IPS DF 4.7 (cell line): ENCODE data around the gene ELFN1.

Source experiments
- DNase-seq: peaks from one replicate; pipeline ENCODE4 v3.0.0-alpha.2; 2013; ENCODE audit warnings: low spot score; ENCODE audit errors: extremely low read depth

ELFN1 gene

DNA sequence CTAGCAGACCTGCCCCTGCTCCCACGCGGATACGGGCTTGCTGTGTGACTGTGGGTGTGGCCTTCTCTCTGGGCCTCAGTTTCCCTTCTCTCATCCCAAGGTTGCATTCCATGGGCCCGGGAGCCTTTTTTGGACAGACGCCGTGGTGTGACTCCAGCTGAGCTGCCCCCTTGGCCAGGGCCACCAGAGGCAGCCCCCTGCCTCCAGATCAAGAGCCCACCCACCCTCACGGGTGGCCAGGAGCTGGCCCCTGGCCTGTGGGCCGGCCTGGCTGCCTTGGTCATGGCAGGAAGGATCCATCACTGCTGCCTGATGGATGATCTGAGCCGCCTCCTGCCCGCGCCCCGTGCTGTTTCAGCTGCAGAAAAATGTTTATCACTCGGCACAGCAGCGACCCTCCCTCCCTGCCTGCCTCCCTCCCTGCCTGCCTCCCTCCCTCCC is 27.8 kb upstream of the ELFN1 start:
- no peak for DNase-seq

DNA sequence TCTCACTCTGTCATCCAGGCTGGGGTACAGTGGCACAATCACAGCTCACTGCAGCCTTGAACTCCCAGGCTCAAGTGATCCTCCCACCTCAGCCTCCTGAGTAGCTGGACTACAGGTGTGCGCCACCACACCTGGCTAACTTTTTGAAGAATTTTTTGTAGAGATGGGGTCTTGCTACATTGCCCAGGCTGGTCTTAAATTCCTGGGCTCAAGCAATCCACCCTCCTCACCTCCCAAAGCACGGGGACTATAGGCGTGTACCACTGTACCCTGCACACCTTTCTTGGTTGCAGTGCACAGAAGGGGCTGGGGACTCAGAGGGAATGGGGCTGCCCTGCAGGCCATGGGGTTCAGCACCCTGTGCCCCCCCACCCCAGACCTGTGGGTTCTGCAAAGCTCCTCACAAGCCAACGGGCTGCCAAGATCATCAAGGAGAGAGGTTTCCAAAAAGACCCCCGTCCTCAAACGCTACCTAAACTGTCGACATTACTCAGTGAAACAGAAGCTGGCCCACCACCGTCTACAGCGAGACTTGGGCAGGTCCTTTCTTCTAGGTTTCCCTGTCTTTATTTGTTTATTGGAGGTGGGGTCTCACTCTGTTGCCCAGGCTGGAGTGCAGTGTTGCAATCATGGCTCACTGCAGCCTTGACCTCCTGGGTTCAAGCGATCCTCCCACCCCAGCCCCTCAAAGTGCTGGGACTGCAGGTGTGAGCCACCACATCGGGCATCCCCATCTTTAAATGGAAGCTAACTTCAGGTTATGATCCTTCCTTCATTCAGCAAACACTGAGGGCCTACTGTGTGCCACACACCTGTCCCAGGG is 26.6 kb upstream of the ELFN1 start:
- DNase-seq = no peak

DNA sequence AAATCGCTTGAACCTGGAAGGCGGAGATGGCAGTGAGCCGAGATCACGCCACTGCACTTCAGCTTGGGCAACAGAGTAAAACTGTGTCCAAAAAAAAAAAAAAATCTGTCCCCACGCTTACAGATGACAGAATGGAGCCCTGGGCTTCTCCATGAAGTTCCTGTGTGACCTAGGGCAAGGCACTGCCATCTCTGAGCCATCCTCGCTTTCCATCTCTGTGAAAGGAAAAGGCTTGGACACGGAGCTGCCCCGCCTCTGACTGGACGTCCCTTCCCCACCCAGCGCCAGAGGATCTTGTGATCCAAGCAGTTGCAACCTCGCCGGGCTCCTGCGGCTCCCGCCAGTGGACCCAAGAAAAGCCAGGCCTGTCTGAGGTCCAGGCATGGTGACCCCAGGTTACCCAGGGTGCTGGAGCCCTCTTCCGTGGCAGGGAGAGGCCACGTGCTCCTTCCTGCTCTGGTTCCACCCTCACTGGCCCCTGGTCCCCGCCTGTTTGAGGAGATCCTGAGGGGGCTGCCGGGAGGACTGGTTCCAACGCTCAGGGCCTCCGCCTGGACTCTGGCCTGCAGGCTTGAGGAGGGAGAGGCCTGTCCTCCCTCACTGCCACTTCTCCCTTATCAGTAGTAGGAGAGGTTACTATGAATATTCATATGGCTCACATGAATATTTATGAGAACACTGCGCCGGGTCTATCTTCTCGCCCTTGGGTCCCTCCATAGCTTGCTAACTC is 25.6 kb upstream of the ELFN1 start:
- DNase-seq = no peak

DNA sequence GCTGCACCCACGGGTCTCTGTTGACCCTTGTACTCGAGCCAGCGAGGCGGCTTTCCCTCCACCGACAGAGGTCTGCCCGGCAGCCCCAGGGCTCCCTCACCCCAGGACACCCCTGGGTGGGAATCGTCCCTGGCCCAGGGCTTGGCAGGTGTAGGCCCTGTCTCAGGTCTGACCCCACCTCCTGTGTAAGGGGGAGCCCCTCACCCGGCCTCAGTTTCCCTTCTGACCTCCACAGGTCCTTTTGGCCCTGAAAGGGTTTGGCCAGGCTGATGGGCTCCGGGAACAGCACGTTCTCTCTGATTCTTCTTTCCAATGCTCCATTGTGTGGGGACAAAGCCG is 25.0 kb upstream of the ELFN1 start:
- DNase-seq = no peak

DNA sequence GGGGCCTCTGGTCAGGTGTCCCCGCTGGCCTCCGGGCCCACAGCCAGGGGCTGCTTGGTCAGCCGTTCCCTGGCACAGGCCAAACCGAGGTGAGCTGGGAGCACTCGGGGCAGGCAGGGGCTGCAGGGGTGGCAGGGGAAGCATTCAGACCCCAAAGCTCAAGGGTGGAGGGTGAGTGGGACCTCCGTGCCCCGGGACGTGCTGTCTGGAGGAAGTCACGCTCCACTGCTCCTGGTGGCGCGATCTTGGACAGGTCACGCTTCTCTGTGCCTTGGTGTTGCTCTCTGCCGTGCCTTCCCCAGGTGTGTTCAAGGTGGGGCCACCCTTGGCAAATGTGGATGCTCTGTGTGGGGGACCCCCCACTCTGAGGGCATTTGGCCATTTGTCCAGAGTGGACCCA is 24.6 kb upstream of the ELFN1 start:
- DNase-seq = no peak

DNA sequence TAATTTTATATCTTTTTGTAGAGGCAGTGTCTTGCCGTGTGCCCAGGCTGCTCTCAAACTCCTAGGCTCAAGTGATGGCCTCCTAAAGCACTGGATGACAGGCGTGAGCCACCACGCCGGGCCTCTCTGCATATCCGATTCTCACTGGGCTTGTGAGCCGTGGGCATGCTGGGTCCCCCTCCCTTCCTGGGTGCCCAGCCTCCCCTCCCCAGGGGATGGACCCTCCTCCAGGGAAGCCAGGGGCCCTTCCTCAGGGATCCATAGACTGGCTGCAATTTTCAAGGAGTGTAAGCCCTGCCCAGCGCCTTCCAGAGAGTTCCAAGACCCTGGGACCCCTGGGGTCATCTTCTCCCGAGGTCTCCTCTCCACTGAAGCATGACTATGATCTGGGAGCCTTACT is 23.7 kb upstream of the ELFN1 start:
- DNase-seq = no peak

DNA sequence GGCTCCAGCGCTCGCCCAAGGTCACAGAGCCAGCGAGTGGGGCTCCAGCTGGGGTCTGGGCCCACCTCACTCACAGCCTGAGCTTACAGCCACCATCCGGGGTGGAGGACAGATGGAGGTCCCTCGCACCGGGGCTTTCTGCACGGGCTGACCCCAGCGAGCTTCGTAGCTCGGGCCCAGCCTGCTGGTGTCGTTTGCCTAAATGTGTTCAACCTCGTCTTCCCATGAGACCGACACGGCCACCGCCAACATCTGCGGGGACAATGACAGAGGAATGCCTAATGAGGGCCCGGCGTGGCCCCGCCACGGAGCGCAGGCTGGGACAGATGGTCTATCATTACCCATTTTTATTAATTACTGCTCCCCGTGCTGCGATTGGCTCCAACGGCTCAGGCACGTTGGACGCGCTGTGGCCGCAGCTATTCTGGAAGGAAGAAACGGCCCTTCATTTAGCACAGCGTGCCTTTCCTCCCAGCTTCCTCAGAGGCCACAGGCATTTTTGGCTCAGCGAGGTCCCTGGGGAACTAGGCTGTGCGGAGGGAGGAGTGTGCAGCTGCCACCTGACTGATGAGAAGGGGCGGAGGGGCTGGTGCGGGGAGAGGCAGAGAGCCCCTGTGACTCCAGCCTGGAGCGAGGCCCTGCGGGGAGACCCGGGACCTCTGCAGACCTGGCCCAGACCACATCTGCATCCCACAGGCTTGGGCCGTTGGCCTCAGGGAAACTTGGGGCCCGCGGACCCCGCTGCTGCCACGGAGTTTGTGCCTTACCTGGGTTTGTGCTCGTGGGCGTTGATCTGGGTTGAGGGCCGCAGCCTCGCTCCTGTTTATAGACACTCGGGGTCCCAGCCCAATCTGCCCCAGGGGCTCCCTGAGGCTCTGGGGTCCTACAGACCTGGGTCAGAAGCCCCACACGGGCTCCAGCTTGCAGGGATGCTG is 22.9 kb upstream of the ELFN1 start:
- no peak for DNase-seq

DNA sequence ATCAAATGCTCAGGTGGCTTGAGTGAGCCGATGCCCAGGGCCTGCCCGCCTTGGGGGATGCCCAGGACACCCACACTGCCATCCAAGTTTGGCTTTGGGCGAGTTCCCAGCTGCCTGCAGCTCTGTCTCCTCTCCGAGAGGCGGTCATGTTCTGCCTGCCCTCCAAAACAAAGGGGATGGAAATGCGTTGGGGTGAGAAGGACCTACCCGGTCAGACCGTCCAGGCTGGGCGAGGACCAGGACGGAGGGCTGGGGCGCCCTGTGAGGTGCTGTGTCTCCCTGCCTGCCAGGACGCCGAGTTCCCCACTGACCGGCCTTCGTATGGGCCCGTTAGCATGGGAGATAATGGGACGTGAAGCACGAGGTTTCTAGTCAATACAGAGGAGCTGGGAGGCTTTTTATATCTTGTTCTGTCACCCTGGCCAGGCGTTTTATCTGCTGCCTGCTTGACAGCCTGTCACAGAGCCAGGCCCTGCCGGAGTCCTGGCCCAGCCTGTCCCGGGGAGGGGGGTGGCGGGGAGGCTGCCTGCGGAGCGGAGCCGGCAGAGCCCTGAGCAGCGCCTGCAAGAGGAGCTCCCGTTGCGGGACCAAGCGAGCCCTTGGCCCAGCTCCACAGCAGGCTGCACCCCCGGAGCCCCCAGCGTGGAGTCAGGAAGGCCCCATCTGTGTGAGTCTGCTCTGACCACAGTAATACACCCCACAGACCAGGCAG is 22.0 kb upstream of the ELFN1 start:
- no peak for DNase-seq

DNA sequence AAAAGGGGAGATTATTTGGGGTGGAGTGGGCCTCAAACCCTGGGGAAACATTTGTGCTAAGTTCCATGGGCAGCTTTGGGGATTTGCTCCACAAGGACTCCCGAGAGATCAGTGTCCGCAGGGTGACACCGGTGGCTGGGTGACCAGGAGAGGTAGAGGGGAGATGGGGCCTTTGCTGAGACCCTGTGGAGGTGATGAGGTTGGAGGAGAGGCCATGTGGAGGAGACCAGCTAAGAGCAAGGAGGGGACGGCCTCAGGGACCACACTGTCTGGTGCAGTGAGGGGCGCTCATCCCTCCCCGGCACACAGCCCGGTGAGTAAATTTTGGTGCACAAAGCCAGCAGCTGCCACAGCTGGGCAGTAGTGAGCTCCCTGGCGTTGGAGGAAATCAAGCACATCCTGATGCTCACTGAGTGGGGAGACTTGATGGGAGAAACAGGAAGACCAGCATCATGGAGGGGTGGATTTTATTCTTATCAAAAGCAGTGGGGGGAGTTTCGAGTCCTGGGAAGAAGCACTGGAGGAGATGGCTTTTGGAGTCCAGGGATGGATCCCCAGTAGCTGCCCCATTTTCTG is 20.2 kb upstream of the ELFN1 start:
- DNase-seq = no peak

DNA sequence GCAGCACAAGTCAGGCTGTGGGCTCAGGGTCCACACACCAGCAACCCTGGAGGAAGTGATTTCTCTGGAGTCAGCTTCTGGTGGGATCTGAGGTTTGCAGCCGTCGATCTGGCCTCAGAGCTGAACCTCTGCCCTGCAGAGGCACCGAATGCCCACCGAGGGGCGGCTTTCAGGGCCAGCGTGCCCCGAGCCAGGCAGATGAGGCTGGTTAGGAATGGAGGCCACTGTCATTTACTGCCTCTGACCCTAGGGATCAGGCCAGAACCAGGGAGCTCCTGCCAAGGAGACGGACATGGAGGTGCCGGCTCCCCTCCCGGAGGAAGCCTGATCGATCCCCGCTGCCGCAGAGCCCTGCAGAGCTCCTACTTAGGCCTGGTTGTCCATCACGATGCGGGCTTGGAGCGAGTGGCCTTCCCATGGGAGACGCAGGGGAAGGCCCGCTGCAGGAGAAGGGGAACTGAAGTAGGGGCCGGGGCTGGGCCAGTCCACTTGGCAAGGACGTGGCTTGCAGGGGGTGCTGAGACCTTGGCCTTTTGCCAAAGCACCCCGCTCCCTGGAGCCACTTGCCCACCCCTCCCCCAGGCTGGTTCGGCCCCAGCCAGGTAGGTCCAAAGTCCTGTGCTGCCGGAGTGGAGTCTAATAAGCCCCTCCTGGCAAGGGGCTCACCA is 19.6 kb upstream of the ELFN1 start:
- no peak for DNase-seq

DNA sequence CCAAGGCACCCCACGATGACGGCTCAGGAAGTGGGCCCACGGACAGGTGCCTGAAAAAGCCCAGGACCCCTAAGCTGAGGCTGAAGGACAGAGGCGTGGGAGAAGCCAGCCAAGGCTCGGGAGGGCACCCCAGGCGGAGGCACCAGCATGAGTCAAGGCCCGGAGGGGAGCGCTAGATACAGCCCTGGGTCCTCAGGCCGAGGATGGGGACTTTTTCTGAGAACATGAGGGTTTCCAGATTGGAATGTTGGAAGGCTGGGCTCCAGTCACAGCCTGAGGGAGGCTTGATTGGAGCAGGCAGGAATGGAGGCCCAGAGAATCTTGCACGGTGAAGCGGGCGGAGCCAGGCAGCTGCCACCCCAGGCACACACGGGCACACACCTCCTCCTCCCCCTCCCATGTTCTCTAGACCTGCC is 19.0 kb upstream of the ELFN1 start:
- no peak for DNase-seq

DNA sequence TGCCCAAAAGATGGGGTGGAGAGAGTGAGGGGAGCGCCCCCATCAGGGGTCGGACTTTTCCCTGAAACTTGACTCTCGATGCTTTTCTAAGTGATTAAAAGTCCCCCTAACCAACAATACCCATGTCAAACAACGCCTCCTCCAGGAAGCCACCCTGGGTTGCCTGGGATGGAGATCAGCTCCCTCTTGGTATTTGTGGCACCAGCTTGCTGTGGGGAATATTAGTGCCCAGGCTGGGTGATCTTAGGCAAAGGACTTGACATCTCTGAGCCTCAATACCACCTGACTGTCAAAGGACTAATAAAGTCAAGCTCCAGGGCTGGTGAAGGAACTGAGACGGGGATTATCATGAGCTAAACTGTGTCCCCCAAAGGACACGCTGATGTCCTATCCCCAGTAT is 18.2 kb upstream of the ELFN1 start:
- DNase-seq = no peak

DNA sequence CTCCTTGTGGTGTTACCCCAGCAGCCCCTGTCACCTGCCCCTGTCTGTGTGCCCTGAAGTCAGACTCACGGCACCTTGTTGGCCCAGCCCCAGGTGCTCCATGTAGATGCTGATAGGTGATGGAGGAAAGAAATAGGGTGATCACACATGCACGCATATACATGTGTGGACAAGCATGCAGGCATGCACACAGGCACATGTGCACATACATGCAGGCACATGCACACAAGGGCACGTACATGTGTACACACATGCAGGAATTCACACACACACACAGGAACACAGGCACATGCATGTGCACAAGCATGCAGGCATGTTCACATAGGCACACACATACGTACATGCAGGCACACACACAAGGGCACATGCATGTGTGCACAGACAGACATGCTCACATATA is 16.6 kb upstream of the ELFN1 start:
- no peak for DNase-seq

DNA sequence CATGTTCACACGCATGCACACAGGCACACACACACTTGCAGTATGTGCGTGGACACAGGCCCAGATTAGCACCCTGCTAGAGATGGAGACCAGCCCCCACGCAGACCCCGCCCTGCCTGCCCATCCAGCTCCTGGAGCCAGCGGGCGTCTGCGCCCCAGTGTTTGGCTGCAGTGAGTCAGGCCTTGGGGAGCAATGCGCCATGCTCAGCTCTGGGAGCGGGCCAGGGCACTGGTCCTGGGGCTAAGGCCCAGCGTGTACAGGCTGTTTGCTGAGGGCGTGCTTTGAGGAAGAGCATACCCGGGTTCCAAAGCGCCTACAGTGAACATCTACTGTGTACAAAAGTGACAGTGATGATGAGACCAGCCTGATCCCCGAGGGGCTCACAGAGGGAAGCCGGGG is 16.0 kb upstream of the ELFN1 start:
- no peak for DNase-seq

DNA sequence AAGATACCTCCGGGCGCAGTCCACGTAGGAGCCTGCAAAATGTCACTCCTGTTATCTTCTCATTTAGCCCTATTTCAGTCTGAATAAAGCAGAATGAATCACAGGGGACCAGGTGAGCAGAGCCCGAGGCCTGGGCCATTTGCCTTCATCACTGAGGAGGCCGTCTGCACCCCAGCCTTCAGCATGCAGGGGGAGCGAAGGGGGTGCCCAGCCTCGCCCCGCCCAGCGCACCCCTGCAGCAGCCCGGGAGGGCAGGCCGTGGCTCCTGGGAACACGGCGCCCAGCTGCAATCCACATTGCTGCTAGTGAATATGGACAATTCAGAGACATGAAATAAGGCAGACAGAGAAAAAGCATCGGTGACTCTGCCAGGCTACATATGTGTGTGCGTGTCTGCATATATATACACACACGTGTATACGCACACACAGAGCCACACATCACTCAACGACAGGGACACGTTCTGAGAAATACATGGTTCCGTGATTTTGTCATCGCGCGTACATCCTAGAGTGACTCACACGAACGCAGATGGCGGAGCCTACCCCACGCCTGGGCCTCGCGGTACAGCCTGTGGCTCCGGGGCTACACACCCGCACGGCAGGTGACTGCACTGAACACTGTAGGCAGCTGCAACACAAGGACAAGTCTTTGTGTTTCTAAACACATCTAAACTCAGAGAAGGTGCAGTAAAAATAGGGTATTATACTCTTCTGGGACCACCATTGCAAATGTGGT is 15.2 kb upstream of the ELFN1 start:
- no peak for DNase-seq

DNA sequence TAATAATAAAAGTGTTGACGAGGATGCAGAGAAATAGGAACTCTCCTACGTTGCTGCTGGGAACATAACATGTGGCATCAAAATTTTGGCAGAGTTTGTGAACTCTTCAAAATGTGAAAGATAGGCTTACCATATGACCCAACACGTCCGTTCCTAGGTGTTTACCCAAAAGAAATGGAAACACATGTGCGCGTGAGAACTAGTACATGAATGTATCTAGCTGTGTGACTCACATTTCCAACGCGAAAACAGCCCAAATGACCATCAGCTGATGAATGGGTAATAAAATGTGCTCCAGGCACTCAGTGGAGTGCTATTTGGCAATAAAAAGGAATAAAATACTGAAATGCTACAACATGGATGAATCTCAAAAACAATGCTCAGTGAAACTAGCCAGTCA is 10.4 kb upstream of the ELFN1 start:
- DNase-seq = no peak

DNA sequence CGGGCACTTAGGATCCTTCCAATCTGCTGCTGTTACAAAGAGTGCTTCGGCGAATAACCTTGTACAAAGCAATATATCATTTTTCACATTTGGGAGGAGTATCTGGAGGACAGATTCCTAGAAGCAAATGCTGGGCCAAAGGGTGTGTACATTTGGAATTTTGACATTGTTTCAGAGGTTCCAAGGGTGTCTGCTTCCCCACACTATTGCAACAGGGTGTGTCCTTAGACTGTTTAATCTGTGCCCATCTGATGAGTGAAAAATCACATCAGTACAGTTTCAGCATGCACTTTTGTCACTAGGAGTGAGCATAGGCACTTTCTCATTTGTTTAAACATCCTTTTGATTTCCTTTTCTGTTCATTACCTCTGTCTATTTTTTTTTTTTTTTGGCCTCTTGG is 8.6 kb upstream of the ELFN1 start:
- no peak for DNase-seq

DNA sequence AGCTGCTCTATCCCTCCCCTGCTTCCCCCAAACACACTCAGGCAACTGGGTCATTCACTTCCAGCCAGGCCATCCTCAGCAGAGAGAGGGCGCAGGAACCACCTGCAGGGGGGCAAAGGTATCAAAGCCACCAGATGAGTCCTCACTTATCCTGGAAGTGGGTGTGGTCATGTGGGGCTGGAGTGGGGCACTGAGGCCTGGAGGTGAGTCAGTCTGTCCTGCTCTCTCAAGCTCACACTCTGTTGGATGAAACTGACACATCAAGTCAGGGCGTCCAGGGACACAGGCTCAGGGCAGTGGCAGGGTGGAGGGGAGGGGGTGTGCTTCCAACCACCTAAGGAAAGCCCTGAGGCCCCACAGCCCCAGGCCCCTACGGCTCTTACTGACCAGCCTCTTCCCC is 8.0 kb upstream of the ELFN1 start:
- no peak for DNase-seq

DNA sequence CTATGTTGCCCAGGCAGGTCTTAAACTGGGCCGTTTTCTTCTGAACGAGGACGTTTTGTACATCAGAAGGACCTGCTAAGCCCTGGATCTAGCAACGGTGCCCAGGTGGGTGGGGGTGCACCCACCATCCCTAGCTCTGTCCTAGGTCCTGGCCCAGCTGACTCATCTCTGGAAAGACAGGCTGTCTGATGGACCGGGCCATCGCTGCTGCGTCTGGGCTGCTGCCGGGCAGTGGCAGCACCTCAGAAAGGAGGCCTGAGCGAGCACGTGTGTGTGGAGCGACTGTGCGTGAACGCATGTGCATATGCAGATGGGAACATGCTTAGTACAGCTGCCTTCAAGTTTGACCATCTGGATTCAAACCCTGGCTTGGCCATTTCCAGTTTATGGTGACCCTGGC is 7.3 kb upstream of the ELFN1 start:
- no peak for DNase-seq

DNA sequence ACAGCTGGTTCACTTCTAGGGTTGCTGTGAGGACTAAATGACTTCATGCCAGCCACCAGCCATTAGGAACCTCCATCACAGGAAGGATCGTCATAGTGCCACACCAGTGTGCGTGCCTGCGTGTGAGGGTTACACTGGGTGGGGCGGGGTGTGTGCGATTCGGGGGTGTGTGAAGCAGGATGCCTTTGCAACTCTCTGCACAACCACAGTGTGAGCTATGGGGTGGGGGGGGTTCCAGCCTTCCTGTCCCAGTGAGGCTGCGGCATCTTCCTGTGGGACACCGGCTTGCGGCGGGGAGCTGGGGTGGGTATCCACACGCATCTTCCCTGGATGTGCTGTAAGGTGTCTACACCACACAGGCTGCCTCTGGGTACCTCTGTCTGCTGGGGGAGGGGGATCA is 6.9 kb upstream of the ELFN1 start:
- no peak for DNase-seq
